Measurements from ENCODE around the gene GLRX3.

GLRX3 gene

GRCh38 chr10:130159192-130159794, 23.1 kb downstream of the GLRX3 start:
- TF ChIP-seq ZNF274 (IDR thresholded peaks at IDR 0.05; ENCODE audit: low read depth, low read length): no peak

GRCh38 chr10:130160775-130161174, 24.6 kb downstream of the GLRX3 start:
- no peak for TF ChIP-seq ZNF274 (IDR thresholded peaks at IDR 0.05; ENCODE audit: low read depth, low read length)
- H3K4me3 ChIP-seq (ENCODE audit: low read length): no peak overlapping the region

More at GRCh38 chr10:130159192-130159794, 23.1 kb downstream of the GLRX3 start:
- no peak overlapping the region for H3K4me3 ChIP-seq (ENCODE audit: low read length)

GRCh38 chr10:130161331-130161730, 25.1 kb downstream of the GLRX3 start:
- TF ChIP-seq ZNF274 (IDR thresholded peaks at IDR 0.05; ENCODE audit: low read depth, low read length): no peak
- no peak overlapping the region for H3K4me3 ChIP-seq (ENCODE audit: low read length)

GRCh38 chr10:130167193-130167592, 31.0 kb downstream of the GLRX3 start:
- H3K4me3 ChIP-seq (ENCODE audit: low read length): no peak overlapping the region
- no peak for TF ChIP-seq ZNF274 (IDR thresholded peaks at IDR 0.05; ENCODE audit: low read depth, low read length)

GRCh38 chr10:130167707-130168106, 31.5 kb downstream of the GLRX3 start:
- TF ChIP-seq ZNF274 (IDR thresholded peaks at IDR 0.05; ENCODE audit: low read depth, low read length): no peak
- no peak overlapping the region for H3K4me3 ChIP-seq (ENCODE audit: low read length)

GRCh38 chr10:130169136-130169859, 33.1 kb downstream of the GLRX3 start:
- no peak for TF ChIP-seq ZNF274 (IDR thresholded peaks at IDR 0.05; ENCODE audit: low read depth, low read length)
- H3K4me3 ChIP-seq (ENCODE audit: low read length): no peak overlapping the region

- TF ChIP-seq ZNF274 (IDR thresholded peaks at IDR 0.05; ENCODE audit: low read depth, low read length): no peak
- H3K4me3 ChIP-seq (ENCODE audit: low read length): no peak overlapping the region
Observed at GRCh38 chr10:130171196-130171595, 35.0 kb downstream of the GLRX3 start.

GRCh38 chr10:130174328-130174727, 38.1 kb downstream of the GLRX3 start:
- TF ChIP-seq ZNF274 (IDR thresholded peaks at IDR 0.05; ENCODE audit: low read depth, low read length): no peak
- no peak overlapping the region for H3K4me3 ChIP-seq (ENCODE audit: low read length)

- no peak for TF ChIP-seq ZNF274 (IDR thresholded peaks at IDR 0.05; ENCODE audit: low read depth, low read length)
Observed at GRCh38 chr10:130175074-130175473, 38.9 kb downstream of the GLRX3 start.

GRCh38 chr10:130177250-130177649, 41.1 kb downstream of the GLRX3 start:
- H3K4me3 ChIP-seq (ENCODE audit: low read length): no peak overlapping the region
- TF ChIP-seq ZNF274 (IDR thresholded peaks at IDR 0.05; ENCODE audit: low read depth, low read length): no peak

More at GRCh38 chr10:130175074-130175473, 38.9 kb downstream of the GLRX3 start:
- no peak overlapping the region for H3K4me3 ChIP-seq (ENCODE audit: low read length)

GRCh38 chr10:130179640-130180039, 43.4 kb downstream of the GLRX3 start:
- H3K4me3 ChIP-seq (ENCODE audit: low read length): no peak overlapping the region
- TF ChIP-seq ZNF274 (IDR thresholded peaks at IDR 0.05; ENCODE audit: low read depth, low read length): no peak

- no peak for TF ChIP-seq ZNF274 (IDR thresholded peaks at IDR 0.05; ENCODE audit: low read depth, low read length)
- no peak overlapping the region for H3K4me3 ChIP-seq (ENCODE audit: low read length)
Observed at GRCh38 chr10:130180416-130180815, 44.2 kb downstream of the GLRX3 start.

GRCh38 chr10:130181858-130182257, 45.7 kb downstream of the GLRX3 start:
- no peak overlapping the region for H3K4me3 ChIP-seq (ENCODE audit: low read length)

GRCh38 chr10:130185591-130185990, 49.4 kb downstream of the GLRX3 start:
- H3K4me3 ChIP-seq (ENCODE audit: low read length): no peak overlapping the region
- no peak for TF ChIP-seq ZNF274 (IDR thresholded peaks at IDR 0.05; ENCODE audit: low read depth, low read length)

More at GRCh38 chr10:130181858-130182257, 45.7 kb downstream of the GLRX3 start:
- no peak for TF ChIP-seq ZNF274 (IDR thresholded peaks at IDR 0.05; ENCODE audit: low read depth, low read length)
